DND-41 (cell line): ENCODE data around the gene KHK.
A peak's percentile ranks its signal among the peaks of the same experiment; 100 is the strongest.

Source experiments
- ATAC-seq: fragments of 200-7000 bp; cut with Tn5 transposase; 3 replicates; pipeline ENCODE4 v1.9.1; 2021; ENCODE audit warnings: low read depth; ENCODE audit not compliant: insufficient read depth
- DNase-seq: peaks from one replicate; pipeline ENCODE4 v3.0.0-alpha.2; 2020
- H2AFZ ChIP-seq: 2 replicates; pipeline ENCODE4 v1.6.0; 2012; ENCODE audit warnings: low read depth, low read length
- H3K27ac ChIP-seq: 2 replicates; pipeline ENCODE4 v1.5.1; 2012; ENCODE audit warnings: low read length, inconsistent platforms
- H3K27me3 ChIP-seq: fragments of 200-600 bp; sonication (generic); 2 replicates; pipeline ENCODE4 v1.6.0; 2012; ENCODE audit warnings: low read length, mild to moderate bottlenecking, inconsistent platforms; ENCODE audit not compliant: insufficient read depth, poor library complexity
- H3K36me3 ChIP-seq: 2 replicates; pipeline ENCODE4 v1.5.1; 2012; ENCODE audit warnings: low read length, inconsistent platforms; ENCODE audit not compliant: insufficient read depth
- H3K4me1 ChIP-seq: 2 replicates; pipeline ENCODE4 v1.5.1; 2012; ENCODE audit warnings: mild to moderate bottlenecking, low read length; ENCODE audit not compliant: insufficient read depth
- H3K4me2 ChIP-seq: 2 replicates; pipeline ENCODE4 v1.6.0; 2012; ENCODE audit warnings: mild to moderate bottlenecking, moderate library complexity, low read length, inconsistent platforms; ENCODE audit not compliant: insufficient read depth
- H3K4me3 ChIP-seq, 2 experiments: fragments of 200-600 bp in 1 of 2; shearing (Covaris generic) in 1 of 2; 2 replicates each; pipeline ENCODE4 v1.5.1; 2012 to 2016; ENCODE audit warnings: inconsistent platforms in 2 of 2, low read length in 2 of 2, mild to moderate bottlenecking in 2 of 2, low read depth in 1 of 2, moderate library complexity in 1 of 2
- H3K79me2 ChIP-seq: 2 replicates; pipeline ENCODE4 v1.6.0; 2012; ENCODE audit warnings: low read length, inconsistent platforms; ENCODE audit not compliant: insufficient read depth
- H3K9ac ChIP-seq: 2 replicates; pipeline ENCODE4 v1.6.0; 2012; ENCODE audit warnings: low read depth, mild to moderate bottlenecking, inconsistent platforms, low read length, moderate library complexity
- H3K9me3 ChIP-seq: 2 replicates; pipeline ENCODE4 v1.5.1; 2012; ENCODE audit warnings: low read length, moderate library complexity, mild to moderate bottlenecking, inconsistent platforms; ENCODE audit not compliant: insufficient read depth, severe bottlenecking
- H4K20me1 ChIP-seq: 2 replicates; pipeline ENCODE4 v1.6.0; 2012; ENCODE audit warnings: low read length; ENCODE audit not compliant: insufficient read depth
- EZH2 ChIP-seq: IDR thresholded peaks from 3 replicates; pipeline ENCODE4 v1.6.1; 2012; ENCODE audit warnings: borderline replicate concordance, low read depth, mild to moderate bottlenecking, moderate library complexity, low read length, inconsistent platforms; ENCODE audit not compliant: severe bottlenecking
- TF ChIP-seq, protein P1 (sequence below): IDR thresholded peaks from 2 replicates; pipeline ENCODE4 v1.5.1; 2012; ENCODE audit warnings: borderline replicate concordance, low read length, moderate library complexity, mild to moderate bottlenecking; ENCODE audit not compliant: poor library complexity, severe bottlenecking; ENCODE audit errors: extremely low read depth

Gene KHK

DNA sequence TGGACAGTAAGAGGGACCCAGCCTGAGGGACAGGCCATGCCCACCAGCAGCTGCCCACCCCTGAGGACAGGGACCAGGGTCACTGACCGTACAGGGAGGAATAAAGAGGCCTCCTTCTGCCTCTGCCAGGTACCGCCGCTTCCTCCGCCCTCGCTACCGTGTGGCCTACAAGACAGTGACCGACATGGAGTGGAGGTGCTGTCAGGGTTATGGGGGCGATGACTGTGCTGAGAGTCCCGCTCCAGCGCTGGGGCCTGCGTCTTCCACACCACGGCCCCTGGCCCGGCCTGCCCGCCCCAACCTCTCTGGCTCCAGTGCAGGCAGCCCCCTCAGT, 6.0 kb upstream of the KHK start:
- Histone ChIP-seq H3K27ac (peak overlapping the region; percentile 91), H3K9ac (peak overlapping the region; percentile 57), H3K4me2 (peak overlapping the region; percentile 70), H4K20me1 (no peaks in the 10 kb centered on the region), H2AFZ (peak overlapping the region; percentile 81), H3K9me3 (no peaks in the 10 kb centered on the region), H3K4me1 (peaks cover 44% of the 10 kb centered on the region), H3K4me3 (peak overlapping the region in 1 of 2 experiments; percentile 54; a peak in 2 of 4 replicates), H3K79me2 (peaks cover 4% of the 10 kb centered on the region), H3K36me3 (no peaks in the 10 kb centered on the region), H3K27me3 (no peaks in the 10 kb centered on the region)
- DNase-seq = no peak
- no peak for ATAC-seq
- TF ChIP-seq EZH2 = no peak
- TF ChIP-seq, protein P1, sequence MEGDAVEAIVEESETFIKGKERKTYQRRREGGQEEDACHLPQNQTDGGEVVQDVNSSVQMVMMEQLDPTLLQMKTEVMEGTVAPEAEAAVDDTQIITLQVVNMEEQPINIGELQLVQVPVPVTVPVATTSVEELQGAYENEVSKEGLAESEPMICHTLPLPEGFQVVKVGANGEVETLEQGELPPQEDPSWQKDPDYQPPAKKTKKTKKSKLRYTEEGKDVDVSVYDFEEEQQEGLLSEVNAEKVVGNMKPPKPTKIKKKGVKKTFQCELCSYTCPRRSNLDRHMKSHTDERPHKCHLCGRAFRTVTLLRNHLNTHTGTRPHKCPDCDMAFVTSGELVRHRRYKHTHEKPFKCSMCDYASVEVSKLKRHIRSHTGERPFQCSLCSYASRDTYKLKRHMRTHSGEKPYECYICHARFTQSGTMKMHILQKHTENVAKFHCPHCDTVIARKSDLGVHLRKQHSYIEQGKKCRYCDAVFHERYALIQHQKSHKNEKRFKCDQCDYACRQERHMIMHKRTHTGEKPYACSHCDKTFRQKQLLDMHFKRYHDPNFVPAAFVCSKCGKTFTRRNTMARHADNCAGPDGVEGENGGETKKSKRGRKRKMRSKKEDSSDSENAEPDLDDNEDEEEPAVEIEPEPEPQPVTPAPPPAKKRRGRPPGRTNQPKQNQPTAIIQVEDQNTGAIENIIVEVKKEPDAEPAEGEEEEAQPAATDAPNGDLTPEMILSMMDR = no peak

DNA sequence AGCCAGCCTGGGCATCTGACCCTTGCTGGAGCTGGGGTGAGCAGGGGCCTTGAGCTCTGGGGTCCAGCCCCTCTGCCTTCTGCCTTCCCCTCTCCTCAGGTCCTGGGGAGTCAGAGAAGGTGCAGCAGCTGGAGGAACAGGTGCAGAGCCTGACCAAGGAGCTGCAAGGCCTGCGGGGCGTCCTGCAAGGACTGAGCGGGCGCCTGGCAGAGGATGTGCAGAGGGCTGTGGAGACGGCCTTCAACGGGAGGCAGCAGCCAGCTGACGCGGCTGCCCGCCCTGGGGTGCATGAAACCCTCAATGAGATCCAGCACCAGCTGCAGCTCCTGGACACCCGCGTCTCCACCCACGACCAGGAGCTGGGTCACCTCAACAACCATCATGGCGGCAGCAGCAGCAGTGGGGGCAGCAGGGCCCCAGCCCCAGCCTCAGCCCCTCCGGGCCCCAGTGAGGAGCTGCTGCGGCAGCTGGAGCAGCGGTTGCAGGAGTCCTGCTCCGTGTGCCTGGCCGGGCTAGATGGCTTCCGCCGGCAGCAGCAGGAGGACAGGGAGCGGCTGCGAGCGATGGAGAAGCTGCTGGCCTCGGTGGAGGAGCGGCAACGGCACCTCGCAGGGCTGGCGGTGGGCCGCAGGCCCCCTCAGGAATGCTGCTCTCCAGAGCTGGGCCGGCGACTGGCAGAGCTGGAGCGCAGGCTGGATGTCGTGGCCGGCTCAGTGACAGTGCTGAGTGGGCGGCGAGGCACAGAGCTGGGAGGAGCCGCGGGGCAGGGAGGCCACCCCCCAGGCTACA, 4.4 kb upstream of the KHK start:
- DNase-seq = no peak
- TF ChIP-seq, protein P1 = no peak
- TF ChIP-seq EZH2 = no peak
- H3K4me1 ChIP-seq = peaks cover 49% of the 10 kb centered on the region
- H3K9me3 ChIP-seq = no peaks in the 10 kb centered on the region
- no peaks in the 10 kb centered on the region for H3K27me3 ChIP-seq
- H3K4me3 ChIP-seq = peak overlapping the region in 1 of 2 experiments; percentile 54; a peak in 2 of 4 replicates
- H2AFZ ChIP-seq = peak overlapping the region; percentile 81; the same call in 1 of the 2 replicates
- H3K36me3 ChIP-seq = no peaks in the 10 kb centered on the region
- peak overlapping the region; percentile 91 for H3K27ac ChIP-seq
- peak overlapping the region; percentile 70 for H3K4me2 ChIP-seq
- H4K20me1 ChIP-seq = no peaks in the 10 kb centered on the region
- H3K79me2 ChIP-seq = peaks cover 10% of the 10 kb centered on the region
- no peak for ATAC-seq
- peak overlapping the region; percentile 57 for H3K9ac ChIP-seq

DNA sequence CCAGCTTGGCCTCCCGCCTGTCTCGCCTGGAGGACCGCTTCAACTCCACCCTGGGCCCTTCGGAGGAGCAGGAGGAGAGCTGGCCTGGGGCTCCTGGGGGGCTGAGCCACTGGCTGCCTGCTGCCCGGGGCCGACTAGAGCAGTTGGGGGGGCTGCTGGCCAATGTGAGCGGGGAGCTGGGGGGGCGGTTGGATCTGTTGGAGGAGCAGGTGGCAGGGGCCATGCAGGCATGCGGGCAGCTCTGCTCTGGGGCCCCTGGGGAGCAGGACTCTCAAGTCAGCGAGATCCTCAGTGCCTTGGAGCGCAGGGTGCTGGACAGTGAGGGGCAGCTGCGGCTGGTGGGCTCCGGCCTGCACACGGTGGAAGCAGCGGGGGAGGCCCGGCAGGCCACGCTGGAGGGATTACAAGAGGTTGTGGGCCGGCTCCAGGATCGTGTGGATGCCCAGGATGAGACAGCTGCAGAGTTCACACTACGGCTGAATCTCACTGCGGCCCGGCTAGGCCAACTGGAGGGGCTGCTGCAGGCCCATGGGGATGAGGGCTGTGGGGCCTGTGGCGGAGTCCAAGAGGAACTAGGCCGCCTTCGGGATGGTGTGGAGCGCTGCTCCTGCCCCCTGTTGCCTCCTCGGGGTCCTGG, 3.7 kb upstream of the KHK start:
- Histone ChIP-seq H3K9me3 (no peaks in the 10 kb centered on the region), H3K9ac (no peak overlapping the region), H3K4me2 (no peak overlapping the region), H2AFZ (no peak overlapping the region), H3K36me3 (no peaks in the 10 kb centered on the region), H3K4me1 (peaks cover 56% of the 10 kb centered on the region), H4K20me1 (no peaks in the 10 kb centered on the region), H3K27me3 (no peaks in the 10 kb centered on the region), H3K79me2 (peaks cover 10% of the 10 kb centered on the region), H3K27ac (no peak overlapping the region), H3K4me3 (no peak overlapping the region)
- ATAC-seq (no peak), DNase-seq (no peak)
- no peak for TF ChIP-seq EZH2
- TF ChIP-seq, protein P1 = no peak
